ENCODE results near the gene SPINK13. TPM values are rescaled to one million over a fixed set of nuclear protein-coding genes. Genes with fewer than 3 reads are reported as not detected.

SPINK13 gene
- total RNA-seq, 1 experiment from 2014 or later: not detected

DNA sequence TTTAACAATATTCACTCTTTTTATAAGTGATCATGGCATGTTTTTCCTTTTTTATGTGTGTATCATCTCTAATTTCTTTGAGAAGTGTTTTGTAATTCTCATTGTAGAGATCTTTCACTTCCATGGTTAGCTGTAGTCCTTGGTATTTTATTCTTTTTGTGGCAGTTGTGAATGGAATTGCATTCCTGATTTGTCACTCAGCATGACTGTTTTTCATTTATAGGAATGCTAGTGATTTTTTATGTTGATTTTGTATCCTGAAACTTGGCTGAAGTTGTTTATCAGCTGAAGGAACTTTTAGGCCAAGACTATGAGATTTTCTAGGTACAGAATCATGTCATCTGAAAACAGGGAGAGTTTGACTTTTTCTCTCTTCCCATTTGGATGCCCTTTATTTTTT, 13.1 kb upstream of the SPINK13 start:
- no peak overlapping the region for H3K4me3 Mint-ChIP-seq (ENCODE audit: unreplicated experiment)
- Histone ChIP-seq H3K27me3 (replicated peaks; ENCODE audit: control insufficient read depth, insufficient read depth, low read length) (no peaks in the 10 kb centered on the region), H3K4me3 (ENCODE audit: low read depth, low read length) (no peak overlapping the region), H3K4me1 (no peaks in the 10 kb centered on the region), H3K9me3 (no peaks in the 10 kb centered on the region), H3K36me3 (ENCODE audit: control insufficient read depth, insufficient read depth, low read length) (no peaks in the 10 kb centered on the region)
- DNase-seq: no peak
- ChIA-PET POLR2A (no interaction called here), CTCF (no interaction called here)
- no TSS peak for BruUV-seq (replicated peaks)
- intact Hi-C loops (cut with micrococcal nuclease; ENCODE audit: unreplicated experiment): no loop called here
- H3K27ac Mint-ChIP-seq (ENCODE audit: unreplicated experiment): no peak overlapping the region
- no peaks in the 10 kb centered on the region for H3K27me3 Mint-ChIP-seq (ENCODE audit: insufficient read depth, unreplicated experiment)
- TF ChIP-seq, protein P1, sequence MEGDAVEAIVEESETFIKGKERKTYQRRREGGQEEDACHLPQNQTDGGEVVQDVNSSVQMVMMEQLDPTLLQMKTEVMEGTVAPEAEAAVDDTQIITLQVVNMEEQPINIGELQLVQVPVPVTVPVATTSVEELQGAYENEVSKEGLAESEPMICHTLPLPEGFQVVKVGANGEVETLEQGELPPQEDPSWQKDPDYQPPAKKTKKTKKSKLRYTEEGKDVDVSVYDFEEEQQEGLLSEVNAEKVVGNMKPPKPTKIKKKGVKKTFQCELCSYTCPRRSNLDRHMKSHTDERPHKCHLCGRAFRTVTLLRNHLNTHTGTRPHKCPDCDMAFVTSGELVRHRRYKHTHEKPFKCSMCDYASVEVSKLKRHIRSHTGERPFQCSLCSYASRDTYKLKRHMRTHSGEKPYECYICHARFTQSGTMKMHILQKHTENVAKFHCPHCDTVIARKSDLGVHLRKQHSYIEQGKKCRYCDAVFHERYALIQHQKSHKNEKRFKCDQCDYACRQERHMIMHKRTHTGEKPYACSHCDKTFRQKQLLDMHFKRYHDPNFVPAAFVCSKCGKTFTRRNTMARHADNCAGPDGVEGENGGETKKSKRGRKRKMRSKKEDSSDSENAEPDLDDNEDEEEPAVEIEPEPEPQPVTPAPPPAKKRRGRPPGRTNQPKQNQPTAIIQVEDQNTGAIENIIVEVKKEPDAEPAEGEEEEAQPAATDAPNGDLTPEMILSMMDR (IDR thresholded peaks at IDR 0.05; ENCODE audit: insufficient read depth in 1 of 2, low read depth in 1 of 2, low read length in 1 of 2, severe bottlenecking in 1 of 2, unreplicated experiment in 1 of 2): no peak
- no peaks in the 10 kb centered on the region for H3K36me3 Mint-ChIP-seq (ENCODE audit: insufficient read depth, unreplicated experiment)
- no peaks in the 10 kb centered on the region for H3K4me1 Mint-ChIP-seq (ENCODE audit: low read depth, unreplicated experiment)
- peaks cover 19% of the 10 kb centered on the region for H3K9me3 Mint-ChIP-seq (ENCODE audit: unreplicated experiment)

DNA sequence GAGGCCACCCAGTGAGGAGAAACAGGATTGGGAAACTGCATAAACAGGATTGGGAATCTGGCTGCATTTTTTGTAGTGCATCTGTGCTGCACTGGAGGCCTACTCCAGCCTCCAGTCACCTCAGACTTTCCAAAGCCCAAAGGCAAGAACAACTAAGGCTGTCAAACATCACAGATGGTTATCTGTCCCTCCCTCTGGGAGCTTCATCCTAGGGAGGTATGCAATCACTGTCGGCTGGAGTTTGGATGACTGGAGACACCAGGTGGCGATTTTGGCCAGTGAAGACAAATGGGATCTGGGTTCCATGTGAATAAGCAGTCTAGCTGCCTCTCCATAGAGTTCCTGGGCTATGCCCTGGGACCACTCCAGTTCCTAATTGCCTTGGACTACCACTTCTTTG, 9.3 kb upstream of the SPINK13 start:
- Mint-ChIP-seq H3K27me3 (ENCODE audit: insufficient read depth, unreplicated experiment) (no peaks in the 10 kb centered on the region), H3K9me3 (ENCODE audit: unreplicated experiment) (peaks cover 19% of the 10 kb centered on the region), H3K27ac (ENCODE audit: unreplicated experiment) (no peak overlapping the region), H3K36me3 (ENCODE audit: insufficient read depth, unreplicated experiment) (no peaks in the 10 kb centered on the region), H3K4me3 (ENCODE audit: unreplicated experiment) (no peak overlapping the region), H3K4me1 (ENCODE audit: low read depth, unreplicated experiment) (no peaks in the 10 kb centered on the region)
- intact Hi-C loops (cut with micrococcal nuclease; ENCODE audit: unreplicated experiment): no loop called here
- no TSS peak for BruUV-seq (replicated peaks)
- POLR2A ChIA-PET: no interaction called here
- CTCF ChIA-PET: no interaction called here
- TF ChIP-seq, protein P1 (IDR thresholded peaks at IDR 0.05; ENCODE audit: insufficient read depth in 1 of 2, low read depth in 1 of 2, low read length in 1 of 2, severe bottlenecking in 1 of 2, unreplicated experiment in 1 of 2): no peak
- Histone ChIP-seq H3K4me3 (ENCODE audit: low read depth, low read length) (no peak overlapping the region), H3K4me1 (no peaks in the 10 kb centered on the region), H3K27me3 (replicated peaks; ENCODE audit: control insufficient read depth, insufficient read depth, low read length) (no peaks in the 10 kb centered on the region), H3K9me3 (no peaks in the 10 kb centered on the region), H3K36me3 (ENCODE audit: control insufficient read depth, insufficient read depth, low read length) (no peaks in the 10 kb centered on the region)
- DNase-seq: no peak

DNA sequence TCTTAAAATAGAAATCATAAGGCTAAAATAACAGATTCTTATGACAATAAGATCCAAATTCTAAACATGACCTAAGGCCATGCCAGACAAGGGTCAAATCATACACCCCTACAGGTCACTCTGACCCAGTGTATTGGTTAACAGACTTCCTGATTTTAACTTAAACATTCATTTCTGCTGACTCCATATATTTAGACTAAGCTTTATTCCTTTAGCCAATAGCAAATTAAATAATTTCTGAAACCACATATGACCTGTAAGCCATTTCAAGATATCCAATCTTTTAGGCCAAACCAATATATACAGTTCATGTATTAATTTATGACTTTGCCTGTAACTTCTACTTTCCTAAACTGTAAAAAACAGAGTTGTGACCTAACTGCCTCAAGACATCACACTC, 7.4 kb upstream of the SPINK13 start:
- CTCF ChIA-PET: no interaction called here
- H3K27me3 Mint-ChIP-seq (ENCODE audit: insufficient read depth, unreplicated experiment): no peaks in the 10 kb centered on the region
- H3K4me3 Mint-ChIP-seq (ENCODE audit: unreplicated experiment): no peak overlapping the region
- POLR2A ChIA-PET: no interaction called here
- intact Hi-C loops (cut with micrococcal nuclease; ENCODE audit: unreplicated experiment): no loop called here
- H3K9me3 ChIP-seq: no peaks in the 10 kb centered on the region; the same call in 1 of the 2 replicates
- H3K9me3 Mint-ChIP-seq (ENCODE audit: unreplicated experiment): peaks cover 19% of the 10 kb centered on the region
- no TSS peak for BruUV-seq (replicated peaks)
- DNase-seq: no peak
- H3K4me1 Mint-ChIP-seq (ENCODE audit: low read depth, unreplicated experiment): no peaks in the 10 kb centered on the region
- no peaks in the 10 kb centered on the region for H3K36me3 ChIP-seq (ENCODE audit: control insufficient read depth, insufficient read depth, low read length)
- no peaks in the 10 kb centered on the region for H3K27me3 ChIP-seq (replicated peaks; ENCODE audit: control insufficient read depth, insufficient read depth, low read length)
- no peak overlapping the region for H3K4me3 ChIP-seq (ENCODE audit: low read depth, low read length)
- no peak overlapping the region for H3K27ac Mint-ChIP-seq (ENCODE audit: unreplicated experiment)
- H3K36me3 Mint-ChIP-seq (ENCODE audit: insufficient read depth, unreplicated experiment): no peaks in the 10 kb centered on the region
- no peaks in the 10 kb centered on the region for H3K4me1 ChIP-seq
- TF ChIP-seq, protein P1 (IDR thresholded peaks at IDR 0.05; ENCODE audit: insufficient read depth in 1 of 2, low read depth in 1 of 2, low read length in 1 of 2, severe bottlenecking in 1 of 2, unreplicated experiment in 1 of 2): no peak

All from Caco-2 (cell line).